Suprapubic skin (tissue), 4 donors: Measurements from ENCODE around the gene NPHP1. TPM values are rescaled to one million over a fixed set of nuclear protein-coding genes. Genes with fewer than 3 reads are reported as not detected.

Experiments used
- DNase-seq, 2 donors: peaks; one replicate each; pipeline ENCODE4 v3.0.0-alpha.2; 2019; ENCODE audit warnings: low spot score in 2 of 2
- H3K27ac ChIP-seq: fragments of 200-600 bp; sonication (generic); one replicate; pipeline ENCODE4 v1.5.1; 2019
- H3K27me3 ChIP-seq: fragments of 200-600 bp; sonication (generic); one replicate; pipeline ENCODE4 v1.5.1; 2019
- H3K36me3 ChIP-seq: fragments of 200-600 bp; sonication (generic); one replicate; pipeline ENCODE4 v1.5.1; 2019
- H3K4me1 ChIP-seq: fragments of 200-600 bp; sonication (generic); one replicate; pipeline ENCODE4 v1.5.1; 2019
- H3K4me3 ChIP-seq: fragments of 200-600 bp; sonication (generic); one replicate; pipeline ENCODE4 v1.5.1; 2019; ENCODE audit warnings: mild to moderate bottlenecking
- H3K9me3 ChIP-seq: fragments of 200-600 bp; sonication (generic); one replicate; pipeline ENCODE4 v1.5.1; 2019
- EP300 ChIP-seq: sonication (generic); formaldehyde crosslinking; IDR thresholded peaks from one replicate; pipeline ENCODE4 v1.6.1; 2017; ENCODE audit warnings: antibody characterized with exemption
- POLR2A ChIP-seq, 2 donors: fragments of 450-650 bp; IDR thresholded peaks; one replicate each; pipeline ENCODE4 v1.6.1; 2017; ENCODE audit warnings: antibody characterized with exemption in 2 of 2, mild to moderate bottlenecking in 2 of 2, moderate library complexity in 2 of 2
- POLR2AphosphoS5 ChIP-seq, 3 donors: sonication (generic); formaldehyde crosslinking; IDR thresholded peaks; one replicate each; pipeline ENCODE4 v1.6.1; 2017; ENCODE audit warnings: antibody characterized with exemption in 3 of 3
- WGBS: methylation state at CpG from one replicate; pipeline ENCODE4 v1.1.5; 2018; 5-methylcytosine and 5-hydroxymethylcytosine counted together
- total RNA-seq, 4 donors: library from RNA; depleted of rRNA; stranded (reverse); fragments of >200 nt; gene quantifications; one replicate each; pipeline ENCODE4 v1.1.0, GENCODE V29; 2016
- TF ChIP-seq, protein P1 (sequence below), 2 donors: fragments of 200-600 bp in 1 of 2; fragments of 450-650 bp in 1 of 2; sonication (generic) in 1 of 2; IDR thresholded peaks; one replicate each; pipeline ENCODE4 v1.5.1; 2016 to 2019; ENCODE audit warnings: antibody characterized with exemption in 2 of 2, mild to moderate bottlenecking in 1 of 2, moderate library complexity in 1 of 2

The NPHP1 gene
- total RNA-seq, 4 donors from 2014 or later = 1.9 to 6.5 (median 3.2) TPM

- no peak for DNase-seq
- no peak overlapping the region for H3K27ac ChIP-seq
Measured at GRCh38 chr2:110126086-110126773, 78.6 kb downstream of the NPHP1 start.

GRCh38 chr2:110124939-110125691 lies 79.7 kb downstream of the NPHP1 start:
- Histone ChIP-seq H3K27me3 (no peaks in the 10 kb centered on the region), H3K9me3 (no peaks in the 10 kb centered on the region), H3K36me3 (no peaks in the 10 kb centered on the region), H3K4me1 (peaks cover 7% of the 10 kb centered on the region), H3K4me3 (no peak overlapping the region), H3K27ac (no peak overlapping the region)
- no peak for DNase-seq
- TF ChIP-seq, protein P1, sequence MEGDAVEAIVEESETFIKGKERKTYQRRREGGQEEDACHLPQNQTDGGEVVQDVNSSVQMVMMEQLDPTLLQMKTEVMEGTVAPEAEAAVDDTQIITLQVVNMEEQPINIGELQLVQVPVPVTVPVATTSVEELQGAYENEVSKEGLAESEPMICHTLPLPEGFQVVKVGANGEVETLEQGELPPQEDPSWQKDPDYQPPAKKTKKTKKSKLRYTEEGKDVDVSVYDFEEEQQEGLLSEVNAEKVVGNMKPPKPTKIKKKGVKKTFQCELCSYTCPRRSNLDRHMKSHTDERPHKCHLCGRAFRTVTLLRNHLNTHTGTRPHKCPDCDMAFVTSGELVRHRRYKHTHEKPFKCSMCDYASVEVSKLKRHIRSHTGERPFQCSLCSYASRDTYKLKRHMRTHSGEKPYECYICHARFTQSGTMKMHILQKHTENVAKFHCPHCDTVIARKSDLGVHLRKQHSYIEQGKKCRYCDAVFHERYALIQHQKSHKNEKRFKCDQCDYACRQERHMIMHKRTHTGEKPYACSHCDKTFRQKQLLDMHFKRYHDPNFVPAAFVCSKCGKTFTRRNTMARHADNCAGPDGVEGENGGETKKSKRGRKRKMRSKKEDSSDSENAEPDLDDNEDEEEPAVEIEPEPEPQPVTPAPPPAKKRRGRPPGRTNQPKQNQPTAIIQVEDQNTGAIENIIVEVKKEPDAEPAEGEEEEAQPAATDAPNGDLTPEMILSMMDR (IDR thresholded peaks at IDR 0.05) = no peak
- no peak for TF ChIP-seq POLR2A (IDR thresholded peaks at IDR 0.05)
- TF ChIP-seq POLR2AphosphoS5 (IDR thresholded peaks at IDR 0.05) = no peak
- no peak for TF ChIP-seq EP300
- 62% methylated on average over 6 of the region's 6 CpGs for WGBS

More at GRCh38 chr2:110126086-110126773, 78.6 kb downstream of the NPHP1 start:
- no peaks in the 10 kb centered on the region for H3K36me3 ChIP-seq
- no peaks in the 10 kb centered on the region for H3K27me3 ChIP-seq
- peaks cover 7% of the 10 kb centered on the region for H3K4me1 ChIP-seq
- TF ChIP-seq POLR2AphosphoS5 (IDR thresholded peaks at IDR 0.05) (no peak), POLR2A (IDR thresholded peaks at IDR 0.05) (no peak), EP300 (no peak)
- TF ChIP-seq, protein P1 (IDR thresholded peaks at IDR 0.05) = no peak
- H3K4me3 ChIP-seq = no peak overlapping the region
- WGBS = 70% methylated on average over 4 of the region's 4 CpGs
- no peaks in the 10 kb centered on the region for H3K9me3 ChIP-seq

DNA sequence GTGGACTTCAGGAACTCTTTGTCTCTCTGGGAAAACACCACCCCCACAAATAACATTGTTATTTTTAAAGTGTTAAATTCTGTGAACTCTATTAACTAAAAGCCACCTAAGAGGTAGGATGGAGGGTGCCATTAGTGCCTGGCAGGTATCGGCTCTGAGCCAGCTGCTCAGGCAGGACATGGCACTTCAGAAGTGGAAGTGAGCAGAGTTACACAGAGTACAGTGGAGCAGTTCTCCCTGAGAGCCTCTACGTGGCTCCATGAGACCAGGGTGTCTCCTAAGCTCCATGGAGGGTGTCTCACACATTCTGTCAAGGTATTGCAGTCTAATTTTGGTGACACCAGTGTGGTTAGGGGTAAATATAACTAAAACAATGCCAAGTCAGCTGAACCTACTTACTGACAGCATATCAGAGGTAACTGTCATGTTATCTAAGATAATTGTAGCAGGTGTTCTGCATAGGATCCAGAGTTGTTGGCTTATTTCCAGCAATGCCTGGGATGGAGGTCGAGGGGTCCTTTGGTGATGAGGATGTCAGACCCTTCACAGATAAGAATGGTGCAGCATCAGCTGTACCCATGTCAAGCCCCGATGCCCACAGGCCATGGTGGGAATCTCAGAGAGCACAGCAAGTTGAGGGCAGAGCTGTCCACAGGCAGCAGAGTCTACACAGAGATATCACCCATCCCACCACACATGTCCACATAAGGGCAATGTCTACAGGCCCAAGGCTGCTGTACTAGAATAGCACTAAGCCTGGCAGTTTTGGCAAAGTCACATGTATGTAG lies 80.6 kb downstream of the NPHP1 start:
- no peak for DNase-seq
- H3K36me3 ChIP-seq = no peaks in the 10 kb centered on the region
- peaks cover 7% of the 10 kb centered on the region for H3K4me1 ChIP-seq
- no peak for TF ChIP-seq POLR2AphosphoS5 (IDR thresholded peaks at IDR 0.05)
- TF ChIP-seq, protein P1 (IDR thresholded peaks at IDR 0.05) = no peak
- no peak for TF ChIP-seq POLR2A (IDR thresholded peaks at IDR 0.05)
- no peak for TF ChIP-seq EP300
- 90% methylated on average over 4 of the region's 4 CpGs for WGBS
- H3K9me3 ChIP-seq = no peaks in the 10 kb centered on the region
- no peak overlapping the region for H3K27ac ChIP-seq
- no peak overlapping the region for H3K4me3 ChIP-seq
- no peaks in the 10 kb centered on the region for H3K27me3 ChIP-seq

DNA sequence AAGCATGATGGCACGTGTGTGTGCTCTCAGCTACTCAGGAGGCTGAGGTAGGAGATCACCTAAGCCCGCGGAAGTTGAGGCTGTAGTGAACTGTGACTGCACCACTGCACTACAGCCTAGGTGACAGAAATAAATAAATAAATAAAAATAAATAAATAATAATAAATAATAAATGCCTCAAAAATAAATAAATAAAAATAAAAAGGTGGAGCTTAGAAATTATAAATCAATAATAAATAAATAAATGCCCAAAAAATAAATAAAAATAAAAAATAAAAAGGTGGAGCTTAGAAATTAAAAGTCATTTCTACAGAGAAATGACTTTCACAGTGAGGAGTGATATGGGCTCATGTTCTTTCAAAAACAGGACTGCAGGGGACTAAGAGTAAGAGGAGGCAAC lies 83.2 kb downstream of the NPHP1 start:
- H3K9me3 ChIP-seq = no peaks in the 10 kb centered on the region
- H3K4me1 ChIP-seq = peaks cover 10% of the 10 kb centered on the region
- DNase-seq = no peak
- no peak overlapping the region for H3K4me3 ChIP-seq
- WGBS = 97% methylated on average over 3 of the region's 3 CpGs
- no peak overlapping the region for H3K27ac ChIP-seq
- H3K36me3 ChIP-seq = no peaks in the 10 kb centered on the region
- no peaks in the 10 kb centered on the region for H3K27me3 ChIP-seq
- no peak for TF ChIP-seq POLR2AphosphoS5 (IDR thresholded peaks at IDR 0.05)
- no peak for TF ChIP-seq POLR2A (IDR thresholded peaks at IDR 0.05)
- TF ChIP-seq, protein P1 (IDR thresholded peaks at IDR 0.05) = no peak
- no peak for TF ChIP-seq EP300

GRCh38 chr2:110121052-110121334 lies 83.8 kb downstream of the NPHP1 start:
- 59% methylated on average over 2 of the region's 2 CpGs for WGBS
- Histone ChIP-seq H3K27me3 (no peaks in the 10 kb centered on the region), H3K36me3 (no peaks in the 10 kb centered on the region), H3K27ac (no peak overlapping the region), H3K4me1 (peaks cover 13% of the 10 kb centered on the region), H3K9me3 (no peaks in the 10 kb centered on the region), H3K4me3 (no peak overlapping the region)
- TF ChIP-seq POLR2AphosphoS5 (IDR thresholded peaks at IDR 0.05) = no peak
- no peak for TF ChIP-seq POLR2A (IDR thresholded peaks at IDR 0.05)
- TF ChIP-seq, protein P1 (IDR thresholded peaks at IDR 0.05) = no peak
- TF ChIP-seq EP300 = no peak
- DNase-seq = no peak
